8988T (cell line): ENCODE data around the gene MIGA1.
"Not testable (repeated sequence)": the region's sequence is repeated elsewhere in the genome, so short reads cannot be mapped to it uniquely, and the experiment has no call there.

Experiments used
- DNase-seq: peaks from one replicate; pipeline ENCODE4 v3.0.0; 2011

Gene MIGA1

GRCh38 chr1:77850082-77850481, 70.6 kb downstream of the MIGA1 start:
- DNase-seq = no peak

- no peak for DNase-seq
Observed at GRCh38 chr1:77857552-77857951, 78.1 kb downstream of the MIGA1 start.

- no peak for DNase-seq
Observed at GRCh38 chr1:77858725-77859124, 79.3 kb downstream of the MIGA1 start.

GRCh38 chr1:77859248-77859647, 79.8 kb downstream of the MIGA1 start:
- no peak for DNase-seq

- no peak for DNase-seq
Observed at GRCh38 chr1:77866296-77866695, 86.8 kb downstream of the MIGA1 start.

GRCh38 chr1:77872645-77873044, 93.2 kb downstream of the MIGA1 start:
- no peak for DNase-seq

- no peak for DNase-seq
Observed at GRCh38 chr1:77873461-77873860, 94.0 kb downstream of the MIGA1 start.

- no peak for DNase-seq
Observed at GRCh38 chr1:77874804-77875445, 95.5 kb downstream of the MIGA1 start.

- no peak for DNase-seq
Observed at GRCh38 chr1:77876884-77877283, 97.4 kb downstream of the MIGA1 start.

- DNase-seq = no peak
Observed at GRCh38 chr1:77881061-77881460, 101.6 kb downstream of the MIGA1 start.

- DNase-seq = no peak
Observed at GRCh38 chr1:77882411-77882810, 103.0 kb downstream of the MIGA1 start.

GRCh38 chr1:77888081-77888780, 108.8 kb downstream of the MIGA1 start, which contains the start of gene NEXN:
Gene NEXN, plus strand, starts transcription at chr1:77888624. Its CDS starts 27,483 bp downstream, at chr1:77916107.
- DNase-seq = peak; percentile 27

- no peak for DNase-seq
Observed at GRCh38 chr1:77888781-77889642, 109.6 kb downstream of the MIGA1 start.

GRCh38 chr1:77889671-77890070, 110.2 kb downstream of the MIGA1 start:
- DNase-seq = no peak

GRCh38 chr1:77891200-77891599, 111.8 kb downstream of the MIGA1 start:
- DNase-seq = no peak

- DNase-seq = no peak
Observed at GRCh38 chr1:77899647-77900320, 120.3 kb downstream of the MIGA1 start.

- DNase-seq = no peak
Observed at GRCh38 chr1:77900687-77901293, 121.3 kb downstream of the MIGA1 start.

- no peak for DNase-seq
Observed at GRCh38 chr1:77905603-77906002, 126.2 kb downstream of the MIGA1 start.

- no peak for DNase-seq
Observed at GRCh38 chr1:77906019-77906545, 126.6 kb downstream of the MIGA1 start.

- no peak for DNase-seq
Observed at GRCh38 chr1:77906624-77907023, 127.2 kb downstream of the MIGA1 start.

- no peak for DNase-seq
Observed at GRCh38 chr1:77910116-77910515, 130.7 kb downstream of the MIGA1 start.

GRCh38 chr1:77918918-77919317, 139.5 kb downstream of the MIGA1 start:
- not testable (repeated sequence) for DNase-seq
